HG02610 (cell line): Measurements from ENCODE around the gene CENPF.

Source experiments
- ATAC-seq: cut with Tn5 transposase; IDR thresholded peaks from one replicate; pipeline ENCODE4 v1.9.1; 2021; ENCODE audit warnings: mild to moderate bottlenecking, moderate library complexity; ENCODE audit not compliant: unreplicated experiment

CENPF gene

GRCh38 chr1:214700437-214700836 is 97.4 kb downstream of the CENPF start:
- no peak for ATAC-seq

GRCh38 chr1:214702556-214702955 is 99.6 kb downstream of the CENPF start:
- ATAC-seq, result no peak

GRCh38 chr1:214707306-214708087 is 104.5 kb downstream of the CENPF start:
- ATAC-seq, result no peak

GRCh38 chr1:214708321-214708955 is 105.4 kb downstream of the CENPF start:
- ATAC-seq, result no peak

- no peak for ATAC-seq
Measured at GRCh38 chr1:214709241-214709640, 106.2 kb downstream of the CENPF start.

- no peak for ATAC-seq
Measured at GRCh38 chr1:214712737-214713136, 109.7 kb downstream of the CENPF start.
